Osteocyte (in vitro differentiated cells): Measurements from ENCODE around the gene THAP3. TPM values are rescaled to one million over a fixed set of nuclear protein-coding genes. Genes with fewer than 3 reads are reported as not detected.

Source experiments
- DNase-seq: peaks from one replicate; pipeline ENCODE4 v3.0.0; 2021; ENCODE audit warnings: mixed read lengths; ENCODE audit not compliant: unreplicated experiment; ENCODE audit errors: extremely low spot score
- H3K27ac Mint-ChIP-seq: one replicate; pipeline ENCODE4 v1.8.0; 2021; ENCODE audit warnings: mild to moderate bottlenecking, mixed read lengths; ENCODE audit not compliant: unreplicated experiment
- H3K27me3 Mint-ChIP-seq: one replicate; pipeline ENCODE4 v1.8.0; 2021; ENCODE audit warnings: mixed read lengths; ENCODE audit not compliant: unreplicated experiment
- H3K36me3 Mint-ChIP-seq: one replicate; pipeline ENCODE4 v1.8.0; 2021; ENCODE audit warnings: mixed read lengths; ENCODE audit not compliant: unreplicated experiment
- H3K4me1 Mint-ChIP-seq: one replicate; pipeline ENCODE4 v1.8.0; 2021; ENCODE audit warnings: mixed read lengths; ENCODE audit not compliant: unreplicated experiment
- H3K4me3 Mint-ChIP-seq: one replicate; pipeline ENCODE4 v1.8.0; 2021; ENCODE audit warnings: mild to moderate bottlenecking, moderate library complexity, mixed read lengths; ENCODE audit not compliant: unreplicated experiment
- H3K9me3 Mint-ChIP-seq: one replicate; pipeline ENCODE4 v1.8.0; 2021; ENCODE audit warnings: mixed read lengths; ENCODE audit not compliant: unreplicated experiment
- CTCF ChIP-seq: fragments of 200-600 bp; sonication (generic); IDR thresholded peaks from 2 replicates; pipeline ENCODE4 v1.5.0; 2021; ENCODE audit warnings: antibody characterized with exemption, mild to moderate bottlenecking, moderate library complexity
- total RNA-seq: library from RNA; stranded (reverse); gene quantifications from 2 replicates; pipeline ENCODE4 v1.2.1, GENCODE V29; 2021

THAP3 gene
- total RNA-seq, 1 donor from 2014 or later: 18.7 TPM

DNA sequence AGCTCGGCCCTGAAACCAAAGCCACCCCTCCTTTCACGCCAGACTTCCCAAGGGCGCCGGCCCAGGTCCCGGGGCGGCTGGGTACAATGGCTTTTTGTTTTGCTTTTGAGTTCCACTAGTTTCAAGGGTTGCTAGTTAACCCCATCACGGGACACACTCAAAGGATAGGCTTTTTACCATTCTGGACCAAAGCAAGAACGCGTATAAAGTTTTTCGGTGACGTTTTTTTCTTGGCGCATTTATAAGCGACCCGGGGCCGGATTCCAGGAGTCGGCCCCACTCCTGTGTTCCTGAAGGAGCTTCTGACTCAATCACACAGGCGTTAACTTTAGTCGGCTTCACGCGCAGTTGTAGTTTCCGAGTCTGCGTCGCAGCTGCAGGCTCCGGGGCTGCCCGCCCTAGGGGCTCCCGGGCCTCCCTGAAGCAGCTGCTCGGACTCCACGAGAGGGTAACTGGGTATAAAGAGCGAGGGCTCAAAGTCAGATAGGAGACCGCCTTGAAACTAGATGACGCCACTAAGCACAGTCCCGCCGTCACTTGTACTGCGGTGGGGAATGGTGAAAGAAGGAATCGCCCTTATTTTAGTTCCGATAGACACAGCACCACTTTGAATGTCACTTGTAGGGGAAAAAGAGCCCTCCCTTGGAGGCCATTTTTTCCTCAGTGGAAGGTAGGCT lies 21.3 kb upstream of the THAP3 start:
- Mint-ChIP-seq H3K27me3 (no peaks in the 10 kb centered on the region), H3K4me3 (peak overlapping the region; percentile 74), H3K36me3 (no peaks in the 10 kb centered on the region), H3K9me3 (no peaks in the 10 kb centered on the region), H3K4me1 (peaks cover 31% of the 10 kb centered on the region), H3K27ac (peak overlapping the region; percentile 99)
- no peak for DNase-seq
- no peak for TF ChIP-seq CTCF

GRCh38 chr1:6603915-6604558 lies 20.6 kb upstream of the THAP3 start:
- DNase-seq: no peak
- peaks cover 31% of the 10 kb centered on the region for H3K4me1 Mint-ChIP-seq
- TF ChIP-seq CTCF: no peak

GRCh38 chr1:6612641-6613360 lies 11.9 kb upstream of the THAP3 start:
- H3K9me3 Mint-ChIP-seq: no peaks in the 10 kb centered on the region
- no peaks in the 10 kb centered on the region for H3K27me3 Mint-ChIP-seq
- peak overlapping the region; percentile 90 for H3K27ac Mint-ChIP-seq
- H3K4me3 Mint-ChIP-seq: peak overlapping the region; percentile 86
- DNase-seq: no peak
- no peaks in the 10 kb centered on the region for H3K36me3 Mint-ChIP-seq
- H3K4me1 Mint-ChIP-seq: peaks cover 42% of the 10 kb centered on the region
- peak; percentile 17 for TF ChIP-seq CTCF

More at GRCh38 chr1:6603915-6604558, 20.6 kb upstream of the THAP3 start:
- peak overlapping the region; percentile 99 for H3K27ac Mint-ChIP-seq
- H3K27me3 Mint-ChIP-seq: no peaks in the 10 kb centered on the region
- H3K4me3 Mint-ChIP-seq: peak overlapping the region; percentile 74
- H3K36me3 Mint-ChIP-seq: no peaks in the 10 kb centered on the region
- no peaks in the 10 kb centered on the region for H3K9me3 Mint-ChIP-seq

- Mint-ChIP-seq H3K9me3 (no peaks in the 10 kb centered on the region), H3K4me3 (peak within 1 kb of the TSS; percentile 86), H3K4me1 (peaks cover 42% of the 10 kb centered on the region), H3K36me3 (no peaks in the 10 kb centered on the region), H3K27ac (peak within 1 kb of the TSS; percentile 90), H3K27me3 (no peaks in the 10 kb centered on the region)
- no peak for TF ChIP-seq CTCF
- DNase-seq: peak; percentile 100
Observed at GRCh38 chr1:6613361-6614018, 11.2 kb upstream of the THAP3 start, which contains the start of gene PHF13. Gene PHF13 (plus strand): TSS chr1:6613731. CDS start chr1:6614067, 336 bp downstream.
